GM21390 (cell line): Measurements from ENCODE around the gene HOXC6.

Source experiments
- ATAC-seq: cut with Tn5 transposase; IDR thresholded peaks from one replicate; pipeline ENCODE4 v1.9.1; 2021; ENCODE audit not compliant: unreplicated experiment

HOXC6 gene

DNA sequence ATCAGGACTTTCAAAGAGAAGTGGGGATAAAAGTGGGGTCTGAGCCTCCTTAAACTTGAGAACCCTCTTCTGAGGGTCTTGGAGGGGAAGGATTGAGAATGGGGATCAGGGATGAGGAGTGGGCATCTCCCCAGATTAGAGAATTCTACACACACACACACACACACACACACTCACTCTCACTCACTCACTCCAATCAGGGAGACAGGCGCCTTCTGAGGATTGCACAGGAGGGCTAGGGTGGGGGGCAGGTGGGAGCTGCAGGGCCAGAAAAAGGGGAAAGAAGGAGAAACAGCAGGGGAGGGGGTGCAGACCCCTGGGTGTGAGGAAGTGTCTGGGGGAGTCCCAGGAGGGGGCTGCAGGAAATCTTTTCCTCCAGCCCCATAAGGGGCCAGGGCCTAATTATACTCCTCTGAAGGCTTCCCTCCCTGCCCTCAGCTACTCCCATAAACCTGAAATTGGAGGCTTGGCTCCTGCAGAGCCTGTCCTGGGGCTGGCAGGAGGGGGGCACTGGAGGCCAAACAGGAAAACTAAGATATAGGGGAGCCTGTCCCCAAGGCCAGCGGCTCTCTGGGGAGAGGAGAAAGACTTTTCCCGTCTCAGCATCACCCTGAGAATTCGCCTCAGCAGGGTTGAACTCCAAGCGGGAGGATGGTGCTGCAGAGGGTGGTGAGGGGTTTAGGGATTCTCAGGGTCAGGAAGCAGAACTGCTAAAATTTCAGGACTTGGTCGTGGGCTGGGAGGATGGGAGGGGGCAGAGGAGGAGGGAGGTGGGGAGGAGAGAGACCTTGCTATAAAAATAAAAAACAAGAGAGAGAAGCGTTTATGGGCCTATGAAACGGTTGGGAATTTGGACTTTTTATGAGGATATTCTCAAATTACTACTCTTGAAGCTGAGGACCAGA lies 26.7 kb upstream of the HOXC6 start:
- ATAC-seq = no peak

DNA sequence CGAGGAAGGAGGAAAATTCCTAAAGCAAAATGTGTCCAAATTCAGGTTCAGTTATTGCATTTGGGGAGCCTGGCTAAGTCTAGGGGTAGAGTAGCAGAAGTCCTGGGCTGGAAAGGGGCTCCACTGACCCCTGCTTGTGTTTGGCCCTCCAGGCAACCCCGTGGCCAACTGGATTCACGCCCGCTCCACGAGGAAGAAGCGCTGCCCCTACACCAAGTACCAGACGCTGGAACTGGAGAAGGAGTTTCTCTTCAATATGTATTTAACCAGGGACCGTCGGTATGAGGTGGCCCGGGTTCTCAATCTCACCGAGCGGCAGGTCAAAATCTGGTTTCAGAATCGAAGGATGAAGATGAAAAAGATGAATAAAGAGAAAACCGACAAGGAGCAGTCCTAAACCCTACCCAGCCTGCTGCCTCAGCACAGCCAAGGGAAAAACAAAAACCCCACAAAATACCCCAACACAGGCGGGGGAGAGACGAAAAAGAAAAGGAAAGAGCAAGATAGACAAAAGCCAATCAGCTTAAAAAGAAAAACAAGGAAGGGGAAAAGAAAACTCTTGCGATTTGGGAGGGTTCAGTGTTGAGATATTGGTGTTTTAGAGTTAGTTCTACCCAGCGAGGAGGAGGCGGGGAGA lies 25.8 kb upstream of the HOXC6 start:
- ATAC-seq = no peak

DNA sequence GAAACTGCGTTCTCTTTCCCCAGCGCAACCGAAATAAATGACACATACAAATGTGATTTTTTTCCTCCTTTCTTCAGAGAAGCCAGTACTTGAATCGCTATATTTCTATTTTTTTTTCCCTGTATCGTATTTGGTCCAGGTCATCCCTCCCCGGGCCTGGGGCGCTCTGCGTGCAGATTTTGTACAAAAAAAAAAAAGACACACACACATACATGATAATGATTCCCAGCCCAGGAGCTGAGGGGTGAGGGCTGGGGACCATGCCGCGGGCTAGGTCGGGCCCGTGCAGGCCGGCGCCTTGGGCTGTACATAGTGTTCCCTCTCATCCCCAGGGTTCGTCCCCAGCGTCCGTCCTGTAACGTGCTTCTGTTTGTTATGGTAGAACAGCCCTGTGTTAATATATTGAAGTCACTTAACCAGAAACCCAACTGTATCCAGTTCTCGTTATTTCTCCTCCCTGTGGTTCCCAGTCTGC lies 25.3 kb upstream of the HOXC6 start:
- ATAC-seq = no peak

DNA sequence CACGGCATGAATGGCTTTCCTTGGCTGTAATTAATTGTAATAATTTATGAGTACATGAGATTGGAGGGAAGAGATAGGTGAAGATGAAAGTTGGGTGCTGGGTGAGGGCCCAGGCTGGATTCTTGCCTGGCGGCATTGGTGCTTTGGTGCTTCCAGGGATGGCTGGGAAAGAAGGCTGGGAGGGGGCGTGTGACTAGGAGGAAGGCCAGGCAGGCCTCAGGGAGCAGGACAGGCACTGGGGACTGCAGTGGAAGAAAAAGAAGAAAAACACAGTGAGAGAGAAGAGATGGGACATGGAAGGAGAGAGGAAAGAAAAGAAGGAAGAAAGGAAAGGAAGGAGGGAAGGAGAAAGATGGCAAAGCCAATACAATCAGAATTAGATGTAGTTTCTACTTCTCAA lies 24.6 kb upstream of the HOXC6 start:
- ATAC-seq = no peak

DNA sequence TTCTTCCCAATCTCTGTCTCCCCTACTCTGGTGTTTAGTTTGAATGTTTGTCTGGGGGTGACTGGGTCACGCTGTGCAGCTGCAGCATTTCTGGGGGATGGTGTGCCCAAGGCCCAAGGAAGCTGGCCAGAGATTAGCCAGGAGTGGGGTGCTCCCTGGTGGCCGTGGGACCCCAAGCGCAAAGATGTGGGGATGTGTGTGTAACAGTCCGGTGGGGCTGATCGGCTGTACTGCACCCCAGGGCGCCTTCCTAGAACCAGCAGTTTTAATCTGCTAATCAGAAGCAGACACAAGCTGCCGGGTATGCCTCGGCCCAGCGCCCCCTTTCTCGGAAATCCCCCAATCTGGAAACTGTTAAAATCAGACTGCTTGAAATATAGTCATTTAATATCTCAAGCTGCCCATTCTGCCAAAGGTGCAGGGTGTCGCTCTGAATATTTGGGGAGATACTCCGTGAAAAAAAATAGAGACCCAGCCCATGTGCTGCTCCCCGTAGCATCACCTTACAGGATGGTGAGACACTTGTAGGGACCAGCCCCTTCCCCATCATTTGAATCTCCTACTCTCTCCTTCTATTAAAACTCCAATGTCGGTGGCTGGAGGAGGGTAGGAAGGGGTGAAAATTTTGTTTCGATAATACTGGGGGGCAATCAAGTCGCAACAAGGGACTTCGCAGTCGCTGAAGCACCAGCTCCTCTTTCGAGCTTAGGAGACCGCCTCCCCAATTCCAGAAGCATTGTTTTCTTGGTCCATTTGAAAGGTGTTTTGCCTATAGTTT lies 24.0 kb upstream of the HOXC6 start:
- ATAC-seq = no peak

DNA sequence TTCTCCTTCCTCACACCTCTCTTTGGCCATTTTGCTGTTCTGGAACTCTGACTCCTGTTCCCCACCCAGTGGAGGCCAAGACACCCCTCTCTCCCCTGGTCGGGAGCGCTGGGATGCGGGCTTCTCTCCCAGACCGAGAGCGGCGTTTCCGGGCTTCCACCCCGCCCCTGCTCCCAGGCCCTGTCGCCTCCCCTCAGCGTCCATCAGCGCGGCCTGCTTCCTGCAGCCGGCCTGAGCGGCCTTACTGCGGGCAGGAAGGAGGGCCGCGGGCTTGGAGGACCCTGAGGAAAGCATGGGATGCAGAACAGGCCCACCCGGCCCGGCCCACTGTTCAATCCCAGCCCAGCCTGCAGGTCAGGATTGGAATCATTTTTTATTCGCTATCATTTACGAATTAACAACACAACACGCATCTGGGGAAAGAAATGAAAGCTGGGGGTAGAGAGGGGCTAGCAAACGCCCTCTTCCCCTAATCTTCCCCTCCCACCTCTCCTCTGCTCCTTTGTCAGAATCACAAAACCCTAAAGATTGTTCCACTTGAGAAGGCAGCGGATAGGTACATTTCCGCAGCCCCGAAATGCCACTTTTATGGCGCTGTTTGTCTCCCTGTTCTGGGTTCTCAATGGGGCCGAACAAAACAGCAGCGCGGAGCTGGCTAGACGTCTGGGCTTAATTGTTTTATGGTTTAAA lies 23.3 kb upstream of the HOXC6 start:
- no peak for ATAC-seq

DNA sequence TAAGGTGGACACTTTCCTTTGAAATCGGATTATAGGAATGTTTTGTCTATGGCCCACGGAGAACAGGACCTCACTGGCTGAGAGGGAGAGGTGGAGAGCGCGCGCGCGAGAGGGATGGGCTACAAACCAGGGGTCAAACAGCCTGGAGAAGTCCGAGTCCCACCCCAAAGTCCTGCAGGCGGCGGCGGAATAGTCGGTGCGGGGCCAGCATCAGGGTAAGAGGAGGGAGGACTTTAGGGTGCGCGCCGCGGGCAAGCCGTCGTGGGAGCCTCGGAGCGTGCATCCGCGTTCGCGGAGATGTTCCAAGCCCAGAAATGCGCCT lies 22.7 kb upstream of the HOXC6 start:
- ATAC-seq = no peak

DNA sequence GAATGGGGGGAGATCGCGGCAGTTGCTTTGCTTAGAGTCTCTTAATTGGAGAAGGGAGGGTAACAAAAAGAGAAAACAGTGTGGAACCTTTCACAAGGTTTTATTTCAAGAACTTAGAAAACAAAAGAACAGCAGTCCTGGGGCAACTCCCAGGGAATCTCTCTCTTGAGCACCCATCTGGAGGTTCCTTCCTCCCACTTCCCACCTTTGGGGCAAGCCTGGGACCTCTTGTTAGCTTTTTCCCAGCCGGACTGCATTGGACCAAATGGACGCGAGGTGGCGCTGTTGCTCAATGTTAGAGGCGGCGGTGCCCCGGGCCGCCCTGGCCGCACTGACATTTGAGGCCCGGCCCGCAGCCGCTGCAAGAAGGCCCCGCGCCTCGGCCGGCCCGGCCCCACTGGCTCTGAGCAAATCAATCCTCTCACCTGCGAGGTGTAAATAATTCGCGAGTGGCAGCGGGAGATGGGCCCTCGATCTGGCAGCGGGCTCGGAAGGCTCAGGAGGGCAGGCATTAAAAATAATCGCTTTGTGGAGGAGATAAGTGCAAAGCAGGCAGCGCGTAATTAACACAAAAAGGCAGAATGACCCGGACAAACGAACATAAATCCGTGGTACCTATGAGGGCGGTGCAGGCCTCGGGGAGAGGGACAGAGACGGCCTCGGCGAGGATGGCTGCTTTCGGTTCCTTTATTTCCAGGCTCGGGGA lies 22.2 kb upstream of the HOXC6 start:
- peak; percentile 49 for ATAC-seq

DNA sequence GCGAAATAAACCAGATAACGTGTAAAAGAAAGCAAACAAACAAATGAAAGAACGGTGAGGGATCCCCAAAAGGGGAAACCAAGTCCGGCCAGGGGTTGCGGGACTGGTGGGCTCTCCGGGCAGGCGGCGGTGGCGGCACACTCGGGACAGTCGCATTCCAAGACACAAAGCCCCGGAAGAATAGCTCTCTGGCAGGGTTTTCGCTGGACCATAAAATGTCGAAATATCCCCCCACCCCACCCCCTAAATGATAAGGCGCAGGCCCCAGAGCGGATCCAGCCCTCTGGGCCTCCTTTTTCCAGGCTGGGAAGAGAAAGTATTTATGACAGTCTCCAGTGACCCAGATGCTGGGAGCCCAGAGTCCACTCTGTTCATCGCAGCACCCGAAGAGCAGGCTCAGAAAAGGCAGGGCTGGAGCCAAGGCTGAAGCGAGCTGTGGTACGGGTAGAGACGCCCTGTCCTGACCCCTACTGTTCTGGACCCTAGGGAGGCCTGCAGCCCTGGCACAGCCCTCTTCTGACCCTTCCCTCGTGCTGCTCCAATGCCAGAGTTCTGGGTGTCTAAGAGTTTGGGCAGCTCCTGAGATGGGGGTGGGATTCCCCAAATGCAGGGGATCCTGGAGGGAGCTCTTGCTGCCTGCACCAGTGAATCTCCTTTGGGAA lies 21.6 kb upstream of the HOXC6 start:
- no peak for ATAC-seq

DNA sequence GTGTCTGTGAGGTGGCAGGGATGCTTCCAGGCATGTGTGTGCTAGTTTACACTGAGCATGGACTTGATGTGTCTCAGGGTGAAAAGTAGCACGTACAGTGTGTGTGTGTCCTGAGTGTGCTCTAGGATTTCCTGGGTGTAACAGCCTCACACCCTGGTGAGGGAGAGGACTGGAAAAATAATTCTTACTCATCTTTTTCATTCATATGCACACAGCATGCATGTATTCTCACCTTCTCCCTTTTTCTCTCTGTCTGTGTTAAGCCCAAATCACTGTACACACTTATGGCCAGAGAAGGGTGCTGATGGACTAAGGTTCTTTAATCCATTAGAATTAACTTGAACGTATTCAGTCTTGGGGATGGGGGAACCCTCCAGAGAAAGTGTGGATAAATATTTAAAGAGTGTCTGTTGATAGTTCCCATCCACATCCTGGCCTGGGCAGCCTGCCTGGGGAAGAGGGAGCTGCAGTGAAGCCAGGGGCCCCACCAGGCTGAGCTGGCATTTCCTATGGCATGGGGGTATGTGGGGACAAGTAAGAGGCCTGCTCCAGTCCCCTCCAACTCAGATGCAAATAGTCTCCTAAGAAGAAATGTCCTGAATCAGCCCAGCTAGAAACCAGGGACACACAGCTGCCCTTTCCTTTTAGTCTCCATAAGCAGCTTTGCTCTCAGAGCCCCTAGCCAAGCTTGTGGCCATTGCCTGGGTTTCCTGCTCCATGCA lies 20.5 kb upstream of the HOXC6 start:
- ATAC-seq = no peak

DNA sequence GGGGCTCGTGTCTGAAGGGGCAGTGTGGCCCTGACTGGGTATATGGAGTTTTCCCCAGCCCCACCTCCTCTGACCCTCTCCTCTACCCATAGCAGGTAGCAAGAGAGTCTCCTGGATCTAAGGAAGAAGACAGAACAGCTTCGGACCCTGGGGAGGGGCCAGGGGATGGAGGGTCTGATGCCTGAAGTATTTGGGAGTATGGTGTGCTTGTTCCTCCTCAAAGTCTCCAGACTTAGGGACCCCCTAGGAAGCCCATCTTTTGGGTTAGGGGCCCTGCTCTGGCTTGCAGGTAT lies 20.0 kb upstream of the HOXC6 start:
- no peak for ATAC-seq

DNA sequence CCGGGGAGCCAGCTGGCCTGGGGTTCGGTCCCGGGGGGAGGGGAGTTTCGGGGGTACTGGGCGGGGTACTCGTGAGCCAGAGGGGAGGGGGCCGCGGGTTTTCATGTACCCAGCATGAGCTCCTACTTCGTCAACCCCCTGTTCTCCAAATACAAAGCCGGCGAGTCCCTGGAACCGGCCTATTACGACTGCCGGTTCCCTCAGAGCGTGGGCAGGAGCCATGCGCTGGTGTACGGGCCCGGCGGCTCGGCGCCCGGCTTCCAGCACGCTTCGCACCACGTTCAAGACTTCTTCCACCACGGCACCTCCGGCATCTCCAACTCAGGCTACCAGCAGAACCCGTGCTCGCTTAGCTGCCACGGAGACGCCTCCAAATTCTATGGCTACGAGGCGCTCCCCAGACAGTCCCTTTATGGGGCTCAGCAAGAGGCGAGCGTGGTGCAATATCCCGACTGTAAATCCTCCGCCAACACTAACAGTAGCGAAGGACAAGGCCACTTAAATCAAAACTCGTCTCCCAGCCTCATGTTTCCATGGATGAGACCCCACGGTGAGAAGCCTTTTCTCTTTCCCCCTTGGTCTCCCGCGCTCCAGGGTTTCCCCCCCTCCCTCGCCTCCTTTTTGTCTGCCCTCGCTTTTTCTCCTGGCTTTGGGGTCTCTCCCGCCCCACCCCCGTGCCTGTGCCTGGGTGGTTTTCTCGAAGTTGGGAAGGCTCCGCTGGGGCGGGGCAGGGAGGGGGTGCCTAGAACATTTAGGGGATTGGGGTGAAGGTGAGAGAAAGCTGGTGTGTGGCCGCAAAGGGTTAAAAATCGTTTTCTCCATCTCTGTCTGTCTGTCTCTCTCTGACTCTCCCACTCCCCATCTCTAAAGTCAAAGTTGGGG lies 18.8 kb upstream of the HOXC6 start:
- no peak for ATAC-seq

DNA sequence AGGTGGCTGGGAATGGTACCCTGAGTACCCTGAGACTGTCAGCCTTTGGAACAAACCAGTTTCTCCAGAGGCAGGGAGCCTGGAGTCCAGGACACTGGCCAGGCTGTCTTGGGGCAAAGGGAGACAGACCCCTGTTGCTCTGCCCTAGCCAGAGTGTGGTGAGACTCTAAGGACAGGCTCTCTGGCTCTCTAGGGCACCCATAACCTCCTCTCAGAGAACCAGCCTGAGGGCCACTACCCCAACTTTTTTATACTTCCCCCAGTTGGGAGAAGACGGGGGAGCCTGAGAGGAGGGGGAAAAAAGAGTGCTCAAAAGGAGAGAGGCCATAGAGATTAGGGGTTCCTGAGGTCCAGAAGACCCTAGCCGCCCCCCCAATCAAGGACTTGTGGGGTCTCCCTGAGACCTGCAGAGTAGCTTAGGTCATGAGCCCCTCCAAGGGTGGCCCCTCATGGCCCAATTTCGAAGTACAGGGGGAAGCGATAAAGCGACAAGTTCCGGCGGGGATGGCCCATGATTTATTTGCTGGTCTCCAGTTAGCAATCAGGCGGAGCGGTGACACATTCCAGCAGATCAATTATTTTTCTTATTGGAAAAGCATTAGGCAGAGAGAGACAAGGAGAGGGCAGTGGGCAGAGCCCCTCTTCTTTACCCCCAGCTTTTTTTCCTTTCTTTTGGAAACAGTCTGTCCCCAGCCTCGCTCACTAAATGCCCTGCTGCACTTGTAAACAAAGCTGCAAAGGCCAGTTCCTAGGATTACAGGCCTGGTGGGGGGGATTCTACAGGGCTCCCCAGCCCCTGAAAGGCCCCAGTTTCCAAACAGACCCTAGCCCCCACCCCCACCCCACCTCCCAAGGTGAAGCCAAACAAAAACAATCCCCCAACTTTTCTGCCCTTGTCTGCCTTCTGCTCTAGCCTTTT lies 17.9 kb upstream of the HOXC6 start:
- ATAC-seq = no peak

DNA sequence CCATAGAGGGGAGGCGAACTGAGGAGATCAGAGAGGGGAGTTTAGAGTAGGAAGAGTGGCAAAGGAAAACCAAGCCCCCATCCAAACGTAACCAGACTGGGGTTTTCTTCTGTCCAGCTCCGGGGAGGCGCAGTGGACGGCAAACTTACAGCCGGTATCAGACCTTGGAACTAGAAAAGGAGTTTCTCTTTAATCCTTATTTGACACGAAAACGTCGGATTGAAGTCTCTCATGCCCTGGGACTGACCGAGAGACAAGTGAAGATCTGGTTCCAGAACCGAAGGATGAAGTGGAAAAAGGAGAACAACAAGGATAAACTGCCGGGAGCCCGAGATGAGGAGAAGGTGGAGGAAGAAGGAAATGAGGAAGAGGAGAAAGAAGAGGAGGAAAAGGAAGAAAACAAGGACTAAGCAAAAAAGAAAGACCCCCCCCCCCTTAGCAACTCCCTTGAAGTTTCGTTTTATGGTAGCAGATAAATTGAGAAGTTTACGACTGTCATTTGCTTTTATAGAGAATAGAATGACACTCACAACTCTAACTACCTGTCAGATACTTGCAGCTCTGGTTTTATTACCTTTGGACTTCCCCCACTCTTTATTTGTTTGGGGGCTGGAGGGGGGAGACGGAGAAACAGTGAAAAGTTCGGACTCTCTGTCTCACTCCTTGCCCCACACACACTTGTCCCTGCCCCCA lies 17.1 kb upstream of the HOXC6 start:
- no peak for ATAC-seq

DNA sequence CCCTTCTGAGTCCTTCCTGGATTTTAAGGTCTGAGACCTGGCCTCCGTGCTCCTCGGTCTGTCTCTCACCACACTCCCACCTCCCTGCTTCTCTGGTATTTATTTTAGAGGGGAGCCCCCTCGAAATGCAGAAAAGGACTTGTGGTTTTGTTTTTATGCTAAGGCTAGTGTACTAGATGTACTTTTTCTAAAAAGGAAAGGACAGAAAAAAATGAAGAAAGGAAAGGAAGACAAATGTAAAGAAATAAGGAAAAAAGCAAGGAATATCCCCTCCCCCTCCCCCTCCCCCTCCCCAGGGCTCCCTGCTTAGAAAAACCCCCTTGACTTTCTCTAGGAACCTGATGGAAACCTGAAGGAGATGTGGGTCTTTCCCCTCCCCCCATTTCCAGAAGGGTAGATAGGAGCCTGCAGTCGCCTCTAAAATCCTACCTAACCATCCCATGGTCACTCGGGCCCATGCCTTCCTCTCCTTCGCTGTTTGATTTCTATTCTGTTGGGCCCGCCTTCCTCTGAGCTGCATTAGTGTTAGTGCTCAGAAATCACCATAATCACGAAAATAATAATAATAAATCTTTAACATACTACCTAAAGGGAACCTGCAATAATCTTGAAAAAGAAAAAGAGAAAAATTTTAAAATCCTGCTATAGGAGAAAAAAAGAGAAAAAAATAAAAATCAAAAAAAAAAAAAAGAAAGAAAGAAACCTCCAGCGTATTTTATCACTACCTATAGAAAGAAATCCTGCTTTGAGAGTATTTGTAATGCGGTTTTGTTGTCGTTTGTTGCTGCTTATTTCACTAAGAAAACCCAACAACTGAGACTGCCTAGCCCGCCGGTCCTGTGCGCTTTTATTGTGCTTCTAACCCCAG lies 16.3 kb upstream of the HOXC6 start:
- ATAC-seq = no peak
